Kidney (tissue), 14 donors: ENCODE results near the gene GSG1L. TPM values are rescaled to one million over a fixed set of nuclear protein-coding genes. Genes with fewer than 3 reads are reported as not detected.
A peak's percentile ranks its signal among the peaks of the same experiment; 100 is the strongest.

ENCODE experiments used
- DNase-seq, 5 donors: peaks; one replicate each; pipeline ENCODE4 v3.0.0-alpha.2; 2013 to 2020
- FAIRE-seq: peaks from 2 replicates; lab custom pipeline; 2012; peaks lifted over from hg19 to GRCh38; lab: Jason Lieb, UNC
- H3K27ac ChIP-seq, 2 donors: one replicate each; pipeline ENCODE4 v1.7.0; 2013; ENCODE audit warnings: low read depth in 2 of 2, low read length in 2 of 2, inconsistent platforms in 1 of 2
- H3K27me3 ChIP-seq: one replicate; pipeline ENCODE4 v1.7.1; 2013; ENCODE audit warnings: low read length, inconsistent platforms; ENCODE audit not compliant: control insufficient read depth, insufficient read depth
- H3K36me3 ChIP-seq, 3 donors: one replicate each; pipeline versions ENCODE4 v1.7.0 to v1.7.1; 2013; ENCODE audit warnings: low read length in 3 of 3, control low read depth in 1 of 3, inconsistent platforms in 1 of 3; ENCODE audit not compliant: insufficient read depth in 3 of 3, control insufficient read depth in 2 of 3
- H3K4me1 ChIP-seq, 3 donors: one replicate each; pipeline versions ENCODE4 v1.7.0 to v1.7.1; 2013; ENCODE audit warnings: low read length in 3 of 3, inconsistent platforms in 1 of 3, low read depth in 1 of 3; ENCODE audit not compliant: control insufficient read depth in 2 of 3, insufficient read depth in 2 of 3
- H3K4me3 ChIP-seq, 3 donors: one replicate each; pipeline versions ENCODE4 v1.7.0 to v1.8.1; 2013; ENCODE audit warnings: low read length in 3 of 3, control low read depth in 1 of 3, inconsistent platforms in 1 of 3
- H3K9ac ChIP-seq, 3 donors: one replicate each; pipeline versions ENCODE4 v1.7.0 to v1.7.1; 2013; ENCODE audit warnings: low read length in 3 of 3, control low read depth in 1 of 3, inconsistent platforms in 1 of 3
- H3K9me3 ChIP-seq, 3 donors: one replicate each; pipeline versions ENCODE4 v1.7.0 to v1.7.1; 2013; ENCODE audit warnings: low read length in 3 of 3, control low read depth in 1 of 3, inconsistent platforms in 1 of 3; ENCODE audit not compliant: control insufficient read depth in 2 of 3, insufficient read depth in 1 of 3
- intact Hi-C: fragments of 100-400 bp; cut with DNase I; formaldehyde crosslinking; loops from one replicate; pipeline ENCODE4 v1.11.1; 2022
- polyA plus RNA-seq: library from polyadenylated mRNA; stranded (reverse); fragments of 350-450 nt; fragmentation: Illumina TruSeq; extraction: RNeasy Lipid Tissue Mini Kit (QIAGEN cat#74804); gene quantifications from one replicate; pipeline ENCODE4 v1.2.3, GENCODE V29; 2014; ENCODE audit warnings: low read depth, low replicate concordance; ENCODE audit not compliant: insufficient read depth
- total RNA-seq: library from RNA; stranded (reverse); fragmentation: NEBNext Ultra II Directional; extraction: Animal tissue kit (Norgen Biotek cat#: 25700); gene quantifications from one replicate; pipeline ENCODE4 v1.2.1, GENCODE V29; 2021
- TF ChIP-seq, protein P1 (sequence below): IDR thresholded peaks from 3 replicates; pipeline ENCODE4 v1.5.1; 2012; ENCODE audit warnings: mild to moderate bottlenecking, moderate library complexity, borderline replicate concordance; ENCODE audit not compliant: insufficient read depth; ENCODE audit errors: extremely low read depth
- donor health status: control.
- donor health status: control.
- donor health status: control.
- donor health status: control.
- donor health status: control.
- donor health status: DM: yes; HTN: yes; CAD: no.
- donor health status: Normal renal cell carcinoma (clear cell type).

The GSG1L gene
- total and polyA plus RNA-seq, 2 donors from 2014 or later: not detected

DNA sequence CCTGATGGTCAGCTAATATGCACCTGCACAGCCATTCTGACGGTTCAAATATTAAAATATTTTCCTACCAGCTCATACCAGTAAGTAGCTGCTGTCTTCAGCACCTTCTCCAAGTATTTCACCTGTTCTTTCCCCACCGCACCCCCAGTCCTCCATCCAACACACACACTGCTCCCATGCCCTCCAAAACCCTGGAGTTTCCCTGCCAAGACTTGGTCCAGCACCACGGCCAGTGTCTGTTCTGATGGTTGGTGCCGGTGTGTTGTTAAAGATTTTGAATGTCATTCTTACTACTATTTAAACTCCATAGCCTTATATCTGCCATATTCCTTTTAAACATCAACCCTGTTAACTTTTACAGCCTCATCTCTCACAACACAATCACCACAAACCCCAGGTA, 142.4 kb downstream of the GSG1L start:
- no peak for FAIRE-seq

DNA sequence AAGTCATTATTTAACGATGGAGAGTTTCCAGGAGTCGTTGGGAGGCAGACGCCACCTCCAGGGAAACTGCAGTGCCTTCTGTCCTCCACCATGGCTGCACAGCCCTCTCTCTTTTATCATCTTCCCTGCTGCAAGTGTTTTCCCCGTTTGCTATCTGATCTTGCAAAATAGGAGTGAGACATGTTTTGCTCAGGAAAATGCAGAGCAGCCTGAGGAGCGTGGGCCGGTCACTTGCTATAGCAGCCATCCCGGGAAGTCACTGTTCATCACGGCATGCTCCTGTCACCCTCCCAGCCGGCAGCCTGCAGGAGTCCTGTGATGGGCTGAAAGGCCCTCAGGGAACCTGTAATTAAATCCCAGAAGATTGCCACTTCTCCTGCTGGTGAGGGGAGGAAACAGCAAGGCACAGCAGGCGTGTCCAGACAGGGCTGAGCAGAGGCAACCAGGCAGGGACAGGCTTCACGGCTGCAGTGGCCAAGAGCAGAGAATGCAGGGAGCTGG, 143.1 kb downstream of the GSG1L start:
- Histone ChIP-seq H3K9ac (no peak overlapping the region), H3K4me3 (no peak overlapping the region), H3K27ac (no peak overlapping the region), H3K27me3 (no peaks in the 10 kb centered on the region), H3K36me3 (no peaks in the 10 kb centered on the region), H3K4me1 (no peaks in the 10 kb centered on the region), H3K9me3 (no peaks in the 10 kb centered on the region)
- peak in 4 of 5 donors; percentile 34 to 52 (median 45) for DNase-seq
- TF ChIP-seq, protein P1, sequence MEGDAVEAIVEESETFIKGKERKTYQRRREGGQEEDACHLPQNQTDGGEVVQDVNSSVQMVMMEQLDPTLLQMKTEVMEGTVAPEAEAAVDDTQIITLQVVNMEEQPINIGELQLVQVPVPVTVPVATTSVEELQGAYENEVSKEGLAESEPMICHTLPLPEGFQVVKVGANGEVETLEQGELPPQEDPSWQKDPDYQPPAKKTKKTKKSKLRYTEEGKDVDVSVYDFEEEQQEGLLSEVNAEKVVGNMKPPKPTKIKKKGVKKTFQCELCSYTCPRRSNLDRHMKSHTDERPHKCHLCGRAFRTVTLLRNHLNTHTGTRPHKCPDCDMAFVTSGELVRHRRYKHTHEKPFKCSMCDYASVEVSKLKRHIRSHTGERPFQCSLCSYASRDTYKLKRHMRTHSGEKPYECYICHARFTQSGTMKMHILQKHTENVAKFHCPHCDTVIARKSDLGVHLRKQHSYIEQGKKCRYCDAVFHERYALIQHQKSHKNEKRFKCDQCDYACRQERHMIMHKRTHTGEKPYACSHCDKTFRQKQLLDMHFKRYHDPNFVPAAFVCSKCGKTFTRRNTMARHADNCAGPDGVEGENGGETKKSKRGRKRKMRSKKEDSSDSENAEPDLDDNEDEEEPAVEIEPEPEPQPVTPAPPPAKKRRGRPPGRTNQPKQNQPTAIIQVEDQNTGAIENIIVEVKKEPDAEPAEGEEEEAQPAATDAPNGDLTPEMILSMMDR: no peak
- intact Hi-C loops: no loop called here
- no peak for FAIRE-seq

More for the DNA sequence above, 142.4 kb downstream of the GSG1L start:
- intact Hi-C loops: no loop called here
- Histone ChIP-seq H3K4me1 (no peaks in the 10 kb centered on the region), H3K27me3 (no peaks in the 10 kb centered on the region), H3K4me3 (no peak overlapping the region), H3K36me3 (no peaks in the 10 kb centered on the region), H3K9me3 (no peaks in the 10 kb centered on the region), H3K27ac (no peak overlapping the region), H3K9ac (no peak overlapping the region)
- TF ChIP-seq, protein P1: no peak
- no peak for DNase-seq

DNA sequence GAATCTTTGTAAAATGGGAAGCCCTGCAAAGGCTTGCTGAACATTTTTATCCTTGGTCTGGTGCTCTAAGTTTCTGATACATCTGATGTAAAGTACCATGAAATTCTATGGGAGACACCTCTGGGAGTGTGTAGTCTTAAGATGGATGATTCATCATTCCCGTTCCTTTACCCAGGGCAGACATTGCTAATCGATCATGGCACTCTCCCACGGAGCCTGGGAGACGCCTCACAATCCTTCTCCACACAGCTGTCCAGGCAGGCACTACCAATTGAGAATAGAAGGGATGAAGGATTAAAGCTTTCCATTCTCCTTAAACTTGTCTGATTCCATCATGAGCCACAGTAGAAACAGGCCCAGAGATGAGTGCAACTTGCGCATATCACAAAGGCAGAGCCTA, 144.8 kb downstream of the GSG1L start:
- H3K27me3 ChIP-seq: no peaks in the 10 kb centered on the region

More for the DNA sequence above, 144.8 kb downstream of the GSG1L start:
- no peaks in the 10 kb centered on the region for H3K4me1 ChIP-seq
- no peaks in the 10 kb centered on the region for H3K9me3 ChIP-seq
- H3K9ac ChIP-seq: no peak overlapping the region
- DNase-seq (no peak), FAIRE-seq (no peak)
- TF ChIP-seq, protein P1: no peak
- H3K4me3 ChIP-seq: no peak overlapping the region
- H3K36me3 ChIP-seq: no peaks in the 10 kb centered on the region
- H3K27ac ChIP-seq: no peak overlapping the region
- intact Hi-C loops: no loop called here
